GM18507 (cell line): ENCODE data around the gene LRRC59.

Experiments
- DNase-seq: peaks from one replicate; pipeline ENCODE4 v3.0.0; 2011; ENCODE audit warnings: low read depth; ENCODE audit not compliant: insufficient read length; ENCODE audit errors: extremely low spot score
- FAIRE-seq: peaks from 2 replicates; lab custom pipeline; 2011; peaks lifted over from hg19 to GRCh38; lab: Jason Lieb, UNC

Gene LRRC59

DNA sequence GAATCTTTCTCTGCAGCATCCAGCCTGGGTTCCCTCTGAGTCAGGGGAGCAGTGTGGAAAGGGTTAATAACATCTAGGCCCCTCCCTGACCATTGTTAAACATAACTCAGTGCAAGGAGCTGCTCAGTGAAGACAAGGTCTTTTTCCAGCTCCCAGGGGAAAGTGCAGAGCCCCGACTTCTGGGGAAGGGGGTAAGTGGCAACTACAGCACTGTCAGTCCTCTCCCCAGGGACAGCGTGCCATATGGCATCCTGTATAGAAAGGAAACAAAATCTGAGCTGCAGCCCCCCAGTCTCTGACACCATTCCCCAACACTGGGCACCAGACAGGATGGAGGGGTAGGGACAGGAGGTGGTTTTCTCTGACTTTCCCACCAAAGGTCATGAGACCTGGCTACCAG is 32.2 kb downstream of the LRRC59 start:
- no peak for FAIRE-seq
- no peak for DNase-seq

DNA sequence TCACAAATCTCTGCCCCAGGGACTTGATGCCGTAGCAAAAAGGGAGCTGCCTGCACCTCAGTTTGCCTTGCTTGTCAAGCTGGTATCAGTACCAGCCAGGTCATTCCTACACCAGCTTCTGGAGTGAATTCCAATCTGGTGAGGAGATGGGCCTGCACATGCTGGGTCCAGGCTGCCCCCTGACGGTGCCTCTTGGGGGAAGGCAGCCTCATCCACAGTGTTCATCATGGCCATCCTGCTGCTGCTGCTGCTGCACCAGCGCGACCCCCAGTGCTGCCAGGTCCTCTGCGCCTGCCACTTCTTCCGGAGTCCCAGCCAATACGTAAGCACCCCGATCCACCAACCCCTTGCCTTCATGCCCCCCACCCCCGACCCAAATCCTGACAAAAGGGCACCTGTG is 32.6 kb downstream of the LRRC59 start:
- FAIRE-seq: no peak
- no peak for DNase-seq

DNA sequence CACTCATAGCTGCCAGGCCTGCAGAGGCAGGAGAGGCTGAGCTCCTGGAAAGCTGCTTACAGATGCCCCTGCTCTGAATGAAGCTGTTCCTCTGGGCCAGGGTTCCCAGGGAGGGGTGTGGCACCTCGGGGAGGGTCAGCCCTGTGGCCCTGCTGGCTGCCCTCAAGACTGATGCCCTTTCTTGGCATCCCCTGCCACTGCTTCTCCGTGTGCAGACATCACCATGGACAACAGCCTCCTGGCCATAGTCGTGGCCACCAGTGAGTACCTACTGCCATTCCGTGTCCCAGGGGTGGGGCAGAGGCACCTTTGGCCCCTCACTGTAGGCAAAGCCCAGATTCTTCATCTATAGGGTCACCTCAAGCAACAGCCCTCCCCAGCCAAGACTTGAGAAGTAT is 33.3 kb downstream of the LRRC59 start:
- DNase-seq (no peak), FAIRE-seq (no peak)

DNA sequence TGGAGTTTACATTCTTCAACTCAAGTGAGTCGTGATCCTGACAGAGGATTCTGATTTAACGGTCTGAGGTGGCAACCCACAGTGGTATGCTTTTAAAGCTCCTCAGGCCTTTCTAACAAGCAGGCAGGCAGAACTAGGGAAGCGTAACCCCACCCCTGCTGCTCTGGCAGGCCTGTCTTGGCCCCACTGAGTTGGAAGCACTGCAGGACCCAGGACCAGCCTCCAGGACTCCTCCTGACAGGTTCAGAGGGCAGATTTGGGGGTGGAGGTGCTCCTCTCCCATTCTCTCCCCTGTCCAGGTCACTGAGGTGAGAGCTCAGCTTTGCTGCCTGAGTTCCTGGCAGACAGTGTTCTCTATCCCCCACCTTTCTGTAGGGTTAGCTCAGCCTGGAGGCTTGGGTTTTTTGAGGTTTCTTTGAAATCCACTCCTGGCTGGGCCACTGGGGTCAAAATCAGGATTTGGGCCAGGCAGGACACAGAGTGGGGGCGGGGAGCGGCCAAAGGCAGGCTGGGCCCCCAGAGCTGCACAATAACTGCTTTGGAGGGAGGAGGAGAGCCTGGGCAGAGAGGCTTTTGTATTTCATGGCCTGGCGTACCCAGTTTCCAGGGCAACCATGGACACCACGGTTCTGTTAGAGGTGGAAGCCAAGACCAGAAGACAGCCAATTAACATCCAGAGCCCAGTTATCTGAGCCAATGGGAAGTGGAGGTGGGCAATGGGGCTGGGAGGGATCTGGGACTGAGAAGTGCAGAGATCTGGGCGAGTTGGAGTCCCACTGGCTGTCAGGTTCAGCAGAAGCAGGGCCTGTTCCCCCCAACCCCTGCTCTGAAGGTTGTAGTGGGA is 33.9 kb downstream of the LRRC59 start:
- FAIRE-seq (no peak), DNase-seq (no peak)

DNA sequence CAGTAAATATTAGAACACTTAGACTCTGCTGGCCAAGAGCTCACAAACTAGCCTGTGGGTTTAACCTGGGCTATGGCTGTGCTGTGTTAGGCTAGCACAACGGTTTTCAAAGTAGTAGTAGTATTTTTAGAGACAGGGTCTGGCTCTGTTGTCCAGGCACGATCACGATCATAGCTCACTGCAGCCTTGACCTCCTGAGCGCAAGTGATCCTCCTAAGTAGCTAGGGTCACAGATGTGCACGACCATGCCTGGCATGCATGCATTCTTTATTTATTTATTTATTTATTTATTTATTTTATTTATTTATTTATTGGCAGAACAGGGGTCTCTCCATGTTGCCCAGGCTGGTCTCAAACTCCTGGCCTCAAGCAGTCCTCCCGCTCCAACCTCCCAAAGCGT is 34.7 kb downstream of the LRRC59 start:
- FAIRE-seq: no peak
- no peak for DNase-seq

DNA sequence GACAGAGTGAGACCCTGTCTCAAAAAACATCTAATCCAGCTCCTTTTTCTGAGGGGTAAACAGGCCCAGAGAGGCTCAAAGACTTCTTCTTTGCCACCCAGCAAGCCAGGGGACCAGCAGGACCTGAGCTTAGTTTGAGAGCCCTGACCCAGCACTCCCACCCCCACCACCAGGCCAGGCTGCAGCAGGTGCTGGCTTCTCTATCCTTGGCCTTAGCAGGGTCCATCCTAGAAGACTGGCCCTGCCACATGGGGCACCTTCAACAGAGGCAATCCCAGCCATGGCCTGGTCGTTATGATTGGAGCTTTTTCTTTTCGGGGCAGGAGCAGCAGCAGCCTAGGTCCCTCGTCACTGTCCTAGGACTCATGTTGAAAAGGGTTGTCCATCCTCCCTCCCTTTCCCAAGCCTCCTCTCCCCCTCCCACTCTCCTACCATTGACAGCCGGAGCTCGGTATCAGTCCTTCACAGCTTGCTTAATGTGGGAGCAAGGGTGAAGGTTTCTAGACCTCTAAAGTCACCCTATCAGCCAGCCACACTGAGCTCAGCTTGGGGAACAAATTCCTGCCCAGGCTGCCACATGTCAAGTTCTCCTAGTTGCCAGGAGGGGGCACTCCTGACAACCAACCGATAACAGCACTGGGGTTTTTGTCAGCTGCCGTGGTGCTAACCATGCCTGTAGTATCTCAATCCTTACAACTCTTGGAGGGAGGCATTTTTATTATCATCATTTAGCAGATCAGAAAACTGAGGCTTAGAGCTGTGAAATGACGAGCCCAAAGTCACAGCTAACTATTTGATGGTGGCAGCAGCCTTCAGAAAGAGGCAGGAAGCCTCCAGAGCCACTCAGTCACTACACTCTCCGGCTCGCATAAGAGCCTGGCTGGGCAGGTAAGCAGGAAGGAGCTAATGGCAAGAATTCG is 35.5 kb downstream of the LRRC59 start:
- peak; percentile 43 for DNase-seq
- peak; percentile 93 for FAIRE-seq

DNA sequence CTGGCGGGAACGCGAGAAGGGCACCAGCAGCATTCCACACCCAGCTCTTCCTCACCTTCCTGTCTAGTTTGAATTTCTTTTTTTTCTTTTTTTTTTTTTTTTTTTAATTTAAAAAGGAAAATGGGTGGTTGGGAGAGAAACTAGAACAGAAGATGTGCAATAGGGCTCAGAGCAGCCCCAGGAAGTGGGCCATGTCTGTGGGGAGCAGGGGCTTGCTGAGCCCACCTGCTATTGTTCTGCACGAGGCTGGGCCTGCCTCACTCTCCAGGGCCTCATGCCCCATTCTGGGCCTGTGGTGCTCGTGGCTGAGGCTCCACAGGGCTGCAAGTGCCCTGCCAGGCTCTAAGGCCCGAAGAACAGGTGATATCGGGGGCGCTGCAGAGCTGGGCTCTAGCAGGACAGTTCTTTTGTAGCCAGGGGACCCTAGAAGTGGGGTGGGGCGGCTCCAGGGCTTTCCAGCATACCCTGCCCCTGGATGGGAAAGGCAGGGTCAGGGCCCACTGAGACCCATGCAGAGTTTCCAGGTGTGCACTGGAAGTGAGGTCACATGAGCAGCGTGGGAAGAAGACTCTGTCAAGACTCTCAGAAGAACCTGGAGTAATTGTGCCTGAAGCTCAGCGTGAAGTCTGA is 36.7 kb downstream of the LRRC59 start:
- FAIRE-seq: no peak

DNA sequence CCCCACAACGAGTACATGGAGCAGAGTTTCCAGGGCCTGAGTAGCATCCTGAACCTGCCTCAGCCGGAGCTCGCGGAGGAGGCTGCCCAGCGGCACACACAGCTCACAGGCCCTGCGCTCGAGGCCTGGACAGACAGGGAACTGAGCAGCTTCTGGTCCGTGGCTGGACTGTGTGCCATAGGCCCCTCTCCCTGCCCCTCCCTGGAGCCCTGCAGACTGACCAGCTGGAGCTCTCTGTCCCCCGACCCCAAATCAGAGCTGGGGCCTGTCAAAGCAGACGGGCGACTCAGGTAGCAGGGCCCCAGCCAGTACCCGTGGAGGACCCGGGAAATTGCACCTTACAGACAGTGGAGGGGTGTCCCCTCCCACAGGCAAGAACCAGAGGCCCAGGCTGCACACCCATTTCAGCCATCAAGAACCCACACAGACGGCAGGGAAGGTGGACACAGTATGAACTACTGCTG is 37.3 kb downstream of the LRRC59 start:
- FAIRE-seq (no peak), DNase-seq (no peak)

More for the DNA sequence above, 36.7 kb downstream of the LRRC59 start:
- DNase-seq: no peak

DNA sequence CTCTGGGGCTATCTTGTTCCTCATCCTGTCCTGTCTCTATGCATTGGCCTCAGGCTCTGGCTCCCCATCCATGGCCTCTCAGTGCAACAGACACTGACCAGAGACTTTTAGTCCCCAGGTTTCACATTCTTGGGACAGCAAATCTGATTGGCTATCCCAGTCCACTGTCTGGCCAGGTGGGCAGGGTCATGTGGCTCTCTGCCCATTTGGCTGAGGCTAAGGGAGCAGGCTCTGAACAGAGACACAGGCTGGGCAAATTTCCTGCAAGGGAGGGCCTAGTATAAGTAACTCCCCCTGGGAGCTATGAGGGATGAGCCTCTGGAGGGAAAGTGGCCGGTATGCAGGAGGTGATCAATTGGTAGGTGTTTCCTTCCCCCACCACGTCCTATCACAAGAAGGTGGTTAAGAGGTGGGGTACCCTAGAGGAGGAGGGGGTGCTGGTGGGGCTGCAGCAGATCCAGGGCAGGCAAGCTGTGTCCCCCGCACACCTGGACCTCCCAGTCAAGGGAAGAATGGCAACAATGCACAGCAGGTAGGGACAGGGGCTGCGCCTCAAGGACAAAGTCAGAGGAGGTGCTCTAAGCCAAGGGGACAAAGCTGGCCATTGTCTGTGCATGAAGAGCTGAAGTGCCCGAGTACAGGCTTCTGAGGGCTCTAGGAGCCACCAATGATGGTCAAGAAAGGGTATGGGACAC is 38.2 kb downstream of the LRRC59 start:
- DNase-seq (no peak), FAIRE-seq (no peak)

DNA sequence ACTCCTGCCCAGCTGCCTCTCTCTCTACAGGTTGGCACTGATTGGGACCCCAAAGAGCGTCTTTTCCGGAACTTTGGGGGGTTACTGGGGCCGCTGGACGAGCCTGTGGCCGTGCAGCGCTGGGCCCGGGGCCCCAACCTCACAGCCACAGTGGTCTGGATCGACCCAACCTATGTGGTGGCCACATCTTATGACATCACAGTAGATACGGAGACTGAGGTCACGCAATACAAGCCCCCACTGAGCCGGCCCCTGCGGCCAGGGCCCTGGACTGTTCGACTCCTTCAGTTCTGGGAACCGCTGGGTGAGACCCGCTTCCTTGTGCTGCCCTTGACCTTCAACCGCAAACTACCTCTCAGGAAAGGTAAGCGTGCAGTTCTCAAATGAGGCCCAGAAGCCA is 39.1 kb downstream of the LRRC59 start:
- DNase-seq: no peak
- no peak for FAIRE-seq

DNA sequence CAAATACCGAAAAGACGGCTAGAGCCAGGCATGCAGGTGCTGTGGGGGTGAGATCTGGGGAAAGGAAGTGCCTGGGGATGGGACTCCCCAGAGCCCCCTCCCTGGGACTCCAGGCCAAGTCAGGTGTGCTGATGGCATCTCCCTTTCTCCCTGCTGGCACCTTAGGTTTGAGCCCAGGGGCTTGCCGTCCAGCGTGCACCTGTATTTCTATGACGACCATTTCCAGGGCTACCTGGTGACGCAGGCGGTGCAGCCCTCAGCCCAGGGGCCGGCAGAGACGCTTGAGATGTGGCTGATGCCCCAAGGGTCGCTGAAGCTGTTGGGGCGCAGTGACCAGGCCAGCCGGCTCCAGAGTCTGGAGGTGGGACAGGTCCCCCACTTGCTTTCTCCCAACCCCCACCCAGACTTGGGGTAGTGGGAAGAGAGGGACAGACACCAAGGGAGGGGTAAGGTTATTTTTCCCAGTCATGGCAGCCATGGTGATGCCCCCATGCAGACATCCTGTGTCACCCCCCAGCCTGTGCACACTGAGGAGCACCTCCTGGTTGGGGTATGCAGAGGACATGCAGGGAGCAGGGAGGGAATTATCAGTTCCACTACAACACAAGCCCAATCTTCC is 40.3 kb downstream of the LRRC59 start:
- DNase-seq (no peak), FAIRE-seq (no peak)

DNA sequence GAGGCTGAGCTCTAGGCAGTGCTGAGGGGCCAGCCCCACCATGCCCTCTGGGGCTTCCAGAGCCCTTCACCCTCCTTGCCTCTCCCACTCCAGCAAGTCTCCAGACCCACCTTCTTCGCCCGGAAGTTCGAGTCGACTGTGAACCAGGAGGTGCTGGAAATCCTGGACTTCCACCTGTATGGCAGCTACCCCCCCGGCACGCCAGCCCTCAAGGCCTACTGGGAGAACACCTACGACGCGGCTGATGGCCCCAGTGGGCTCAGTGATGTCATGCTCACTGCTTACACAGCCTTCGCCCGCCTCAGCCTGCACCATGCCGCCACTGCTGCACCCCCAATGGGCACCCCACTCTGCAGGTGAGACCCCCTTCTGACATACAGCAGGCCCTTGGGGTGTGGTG is 40.9 kb downstream of the LRRC59 start:
- FAIRE-seq (no peak), DNase-seq (no peak)

DNA sequence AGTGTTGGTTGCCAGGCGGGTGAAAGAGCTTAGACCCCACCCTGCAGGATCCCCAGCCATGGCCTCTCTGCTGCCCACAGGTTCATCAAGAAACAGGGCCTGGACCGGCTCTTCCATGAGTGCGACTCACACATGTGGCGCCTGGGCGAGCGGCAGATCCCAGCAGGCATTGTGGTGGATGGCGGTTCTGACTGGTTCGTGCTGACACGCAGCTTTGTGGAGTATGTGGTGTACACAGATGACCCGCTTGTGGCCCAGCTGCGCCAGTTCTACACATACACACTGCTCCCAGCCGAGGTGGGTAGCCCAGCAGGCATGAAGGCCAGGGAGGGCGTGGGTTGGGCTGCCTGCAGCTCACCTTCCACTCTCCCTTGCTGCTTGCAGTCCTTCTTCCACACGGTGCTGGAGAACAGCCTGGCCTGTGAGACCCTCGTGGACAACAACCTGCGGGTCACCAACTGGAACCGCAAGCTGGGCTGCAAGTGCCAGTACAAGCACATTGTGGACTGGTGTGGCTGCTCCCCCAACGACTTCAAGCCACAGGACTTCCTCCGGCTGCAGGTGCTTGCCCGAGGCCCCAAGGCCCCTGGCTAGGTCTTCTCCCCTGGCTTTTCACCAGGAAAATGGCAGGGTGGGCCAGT is 41.5 kb downstream of the LRRC59 start:
- FAIRE-seq: no peak
- DNase-seq: no peak

DNA sequence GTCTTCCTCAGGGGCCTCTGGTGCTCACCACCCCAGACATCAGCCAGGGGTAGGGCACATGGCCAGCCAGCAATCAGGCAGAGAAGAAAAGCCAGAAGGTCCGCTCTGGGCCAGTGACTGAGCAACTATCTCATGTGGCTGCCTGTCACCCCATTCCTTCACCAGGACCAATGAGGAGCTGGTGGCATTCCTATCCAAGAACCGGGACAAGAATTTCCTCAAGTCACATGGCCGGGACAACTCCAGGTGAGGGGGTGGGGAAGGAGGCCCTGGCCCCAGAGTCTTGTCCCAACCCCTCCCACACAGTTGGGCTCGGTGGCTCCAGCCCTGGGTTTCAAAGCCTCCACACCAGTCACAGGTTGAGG is 42.0 kb downstream of the LRRC59 start:
- DNase-seq (no peak), FAIRE-seq (no peak)

DNA sequence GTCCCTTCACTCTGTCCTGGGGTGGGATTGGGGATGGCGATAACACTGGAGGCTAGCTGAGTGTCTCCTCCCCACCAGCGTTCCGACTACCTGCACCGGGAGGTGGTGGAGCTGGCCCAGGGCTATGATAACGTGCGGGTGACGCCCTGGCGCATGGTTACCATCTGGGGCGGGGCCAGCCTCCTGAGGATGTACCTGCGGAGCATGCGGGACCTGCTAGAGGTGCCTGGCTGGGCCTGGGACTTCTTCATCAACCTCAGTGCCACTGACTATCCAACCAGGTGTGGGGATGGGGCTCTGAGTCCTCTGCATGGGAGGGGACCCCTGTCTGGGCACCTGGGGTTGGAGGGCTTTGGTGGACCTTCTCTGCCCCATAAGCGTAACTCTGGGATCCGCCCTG is 42.5 kb downstream of the LRRC59 start:
- FAIRE-seq: no peak
- DNase-seq: no peak

DNA sequence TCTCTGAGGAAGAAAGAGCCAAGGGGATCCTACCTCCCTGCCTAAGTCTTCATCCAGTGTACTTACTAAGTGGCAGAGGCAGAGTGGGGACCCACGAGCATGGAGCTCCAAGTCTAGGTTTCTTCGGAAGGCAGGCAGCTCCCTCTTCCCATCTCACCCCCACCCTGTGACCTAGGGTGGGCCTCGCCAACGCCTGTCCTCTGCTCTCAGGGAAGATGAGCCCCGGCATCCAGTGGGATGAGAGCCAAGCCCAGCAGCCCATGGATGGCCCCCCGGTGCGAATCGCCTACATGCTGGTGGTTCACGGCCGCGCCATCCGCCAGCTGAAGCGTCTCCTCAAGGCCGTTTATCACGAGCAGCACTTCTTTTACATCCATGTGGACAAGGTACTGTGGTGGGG is 43.1 kb downstream of the LRRC59 start:
- FAIRE-seq (no peak), DNase-seq (no peak)

DNA sequence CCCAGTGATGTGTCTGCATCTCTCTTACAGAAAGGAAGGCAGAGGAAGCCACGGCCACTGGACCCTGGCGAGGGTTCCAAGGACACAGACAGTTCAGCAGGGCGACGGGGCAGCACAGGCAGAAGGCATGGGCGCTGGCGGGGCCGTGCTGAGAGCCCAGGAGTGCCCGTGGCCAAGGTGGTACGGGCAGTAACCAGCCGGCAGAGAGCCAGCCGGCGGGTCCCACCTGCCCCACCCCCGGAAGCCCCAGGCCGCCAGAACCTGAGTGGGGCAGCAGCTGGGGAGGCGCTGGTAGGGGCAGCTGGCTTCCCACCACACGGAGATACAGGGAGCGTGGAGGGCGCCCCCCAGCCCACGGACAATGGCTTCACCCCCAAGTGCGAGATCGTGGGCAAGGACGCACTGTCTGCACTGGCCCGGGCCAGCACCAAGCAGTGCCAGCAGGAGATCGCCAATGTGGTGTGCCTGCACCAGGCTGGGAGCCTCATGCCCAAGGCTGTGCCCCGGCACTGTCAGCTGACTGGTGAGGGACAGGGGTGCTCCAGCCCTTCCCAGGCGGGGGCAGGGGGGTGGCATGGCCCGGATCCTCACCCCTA is 43.6 kb downstream of the LRRC59 start:
- no peak for DNase-seq
- FAIRE-seq: no peak
